Stimulated activated CD8-positive, alpha-beta memory T cell treated with anti-CD3 and anti-CD28 coated beads, Interleukin-7, amount 100 ng/mL, for 24 hours (primary cell): ENCODE measurements around the gene ITLN1.
"Not testable (repeated sequence)": the region's sequence is repeated elsewhere in the genome, so short reads cannot be mapped to it uniquely, and the experiment has no call there.

Experiments used
- DNase-seq: peaks from one replicate; pipeline ENCODE4 v3.0.0-alpha.2; 2020; ENCODE audit warnings: low read depth

Gene ITLN1

DNA sequence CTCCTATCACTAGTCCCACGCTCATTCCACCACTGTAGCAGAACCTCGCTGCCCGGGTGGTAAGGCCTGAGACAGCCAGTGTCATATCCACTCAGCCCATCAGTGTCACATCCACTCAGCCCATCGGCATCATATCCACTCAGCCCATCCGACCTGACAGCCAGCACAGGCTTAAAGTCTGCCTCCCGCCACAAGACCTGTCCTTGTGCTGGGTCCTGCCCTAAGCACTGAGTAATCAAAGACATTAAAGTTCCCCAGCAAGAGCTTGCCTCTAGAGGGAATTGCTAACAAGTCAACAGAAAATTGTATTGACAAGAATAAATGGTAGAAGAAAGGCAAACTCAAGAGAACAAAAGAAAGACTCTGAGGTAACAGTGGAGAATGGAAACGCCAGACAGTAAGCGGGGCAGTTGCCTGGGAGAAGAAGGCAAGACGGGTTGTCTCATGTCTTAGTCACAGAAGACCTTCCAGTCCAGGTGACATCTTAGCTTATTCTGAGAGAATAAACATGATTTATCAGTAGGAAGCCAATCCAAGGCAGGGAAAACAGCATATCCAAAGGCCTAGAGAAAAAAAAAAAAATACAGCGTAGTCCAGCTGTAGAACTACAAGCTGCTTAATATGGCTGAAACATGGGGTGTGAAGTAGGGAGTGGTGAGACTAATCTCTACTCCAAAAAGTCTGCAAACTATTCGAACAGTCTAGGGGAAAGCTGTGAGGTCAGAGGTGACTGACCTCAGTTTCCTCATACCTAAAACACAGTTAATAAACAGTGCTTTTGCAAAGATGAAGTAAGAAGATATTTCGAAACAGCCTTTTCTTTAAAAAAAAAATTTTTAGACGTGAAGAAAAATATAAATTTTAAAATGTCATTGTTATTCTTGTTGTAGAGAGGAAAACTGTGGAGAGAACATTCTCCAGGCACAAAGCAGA is 1.1 kb downstream of the ITLN1 start:
- no peak for DNase-seq

DNA sequence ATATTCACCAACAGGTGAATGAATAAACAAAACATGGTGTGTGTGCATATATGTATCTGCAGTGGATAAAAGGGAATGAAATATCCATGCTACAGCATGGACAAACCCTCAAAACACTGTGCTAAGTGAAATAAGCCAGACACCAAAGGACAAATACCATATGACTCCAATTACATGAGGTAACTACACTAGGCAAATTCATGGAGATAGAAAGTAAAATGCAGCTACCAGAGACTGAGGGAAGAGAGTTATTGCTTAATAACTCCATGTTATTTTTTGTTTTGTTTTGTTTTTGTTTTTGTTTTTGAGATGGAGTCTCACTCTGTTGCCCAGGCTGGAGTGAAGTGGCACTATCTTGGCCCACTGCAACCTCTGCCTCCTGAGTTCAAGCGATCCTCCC is 2.4 kb downstream of the ITLN1 start:
- DNase-seq, result no peak

DNA sequence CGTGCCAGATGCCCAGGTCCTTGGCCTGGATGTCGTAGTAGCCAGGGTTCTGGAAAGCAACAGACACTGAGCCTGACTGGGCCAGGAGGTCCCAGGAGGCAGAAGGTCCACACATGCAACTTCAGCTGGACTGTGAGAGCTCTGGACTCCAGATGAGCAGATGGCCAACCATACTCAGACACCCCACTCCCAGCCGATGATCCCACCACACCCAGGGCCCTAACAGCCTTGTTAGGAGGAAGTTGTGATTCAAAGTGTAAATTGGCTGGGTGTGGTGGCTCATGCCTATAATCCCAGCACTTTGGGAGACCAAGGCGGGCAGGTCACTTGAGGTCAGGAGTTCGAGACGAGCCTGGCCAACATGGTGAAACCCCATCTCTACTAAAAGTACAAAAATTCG is 3.7 kb downstream of the ITLN1 start:
- not testable (repeated sequence) for DNase-seq

- no peak for DNase-seq
Observed at GRCh38 chr1:160880216-160880615, 4.8 kb downstream of the ITLN1 start.

GRCh38 chr1:160879056-160879455 is 5.9 kb downstream of the ITLN1 start:
- no peak for DNase-seq

GRCh38 chr1:160877221-160877620 is 7.8 kb downstream of the ITLN1 start:
- no peak for DNase-seq

- no peak for DNase-seq
Observed at GRCh38 chr1:160876311-160876710, 8.7 kb downstream of the ITLN1 start.

DNA sequence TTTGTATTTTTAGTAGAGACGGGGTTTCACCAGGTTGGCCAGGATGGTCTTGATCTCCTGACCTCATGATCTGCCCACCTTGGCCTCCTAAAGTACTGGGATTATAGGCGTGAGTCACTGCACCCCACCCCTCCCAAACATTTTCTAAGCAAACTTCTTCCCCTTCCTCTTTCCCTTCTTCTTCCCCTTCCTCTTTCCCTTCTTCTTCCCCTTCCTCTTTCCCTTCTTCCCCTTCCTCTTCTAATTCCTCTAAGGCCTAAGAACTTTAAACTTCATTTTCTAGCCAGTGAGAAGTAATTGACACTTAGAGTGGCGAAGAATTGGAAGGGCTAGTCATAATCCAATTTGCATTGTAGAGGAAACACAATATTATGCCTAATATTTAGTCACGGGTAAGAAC is 9.4 kb downstream of the ITLN1 start:
- not testable (repeated sequence) for DNase-seq

- no peak for DNase-seq
Observed at GRCh38 chr1:160874935-160875334, 10.0 kb downstream of the ITLN1 start.

- no peak for DNase-seq
Observed at GRCh38 chr1:160868141-160868540, 16.8 kb downstream of the ITLN1 start.

DNA sequence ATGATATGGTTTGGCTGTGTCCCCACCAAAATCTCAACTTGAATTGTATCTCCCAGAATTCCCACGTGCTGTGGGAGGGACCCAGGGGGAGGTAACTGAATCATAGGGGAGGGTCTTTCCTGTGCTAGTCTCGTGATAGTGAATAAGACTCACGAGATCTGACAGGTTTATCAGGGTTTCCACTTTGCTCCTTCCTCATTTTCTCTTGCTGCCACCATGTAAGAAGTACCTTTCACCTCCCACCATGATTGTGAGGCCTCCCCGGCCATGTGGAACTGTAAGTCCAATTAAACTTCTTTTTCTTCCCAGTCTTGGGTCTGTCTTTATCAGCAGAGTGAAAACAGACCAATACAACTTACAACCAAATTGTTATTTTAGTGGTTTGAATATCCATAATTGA is 17.3 kb downstream of the ITLN1 start:
- DNase-seq, result not testable (repeated sequence)

DNA sequence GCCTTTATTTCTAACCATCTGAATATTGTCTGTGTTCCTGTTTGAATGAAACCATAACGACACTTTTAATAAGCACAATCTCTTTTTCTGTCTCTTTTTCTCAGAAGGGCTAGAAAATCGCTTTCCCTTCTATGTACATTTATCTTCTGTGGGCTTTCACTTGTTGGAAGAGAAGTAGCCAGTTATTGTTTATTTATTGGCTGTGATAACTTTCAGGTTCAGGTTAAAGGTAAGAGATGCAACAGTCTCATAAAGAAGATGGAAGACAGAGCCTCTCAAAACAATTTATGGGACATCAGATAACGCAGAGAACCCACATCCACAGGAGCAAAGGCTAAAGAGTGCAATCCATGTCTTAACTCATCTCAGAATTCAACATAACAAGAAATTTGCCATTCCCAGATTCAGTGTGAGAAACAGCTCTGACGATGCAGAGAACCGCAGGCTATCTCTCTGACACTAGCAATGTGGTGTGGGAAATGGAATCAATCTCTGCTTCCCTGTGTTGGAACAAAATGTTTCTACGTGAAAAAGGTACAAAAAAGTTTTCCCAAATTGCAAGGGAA is 18.2 kb downstream of the ITLN1 start:
- no peak for DNase-seq

GRCh38 chr1:160866001-160866694 is 18.8 kb downstream of the ITLN1 start:
- DNase-seq, result no peak

DNA sequence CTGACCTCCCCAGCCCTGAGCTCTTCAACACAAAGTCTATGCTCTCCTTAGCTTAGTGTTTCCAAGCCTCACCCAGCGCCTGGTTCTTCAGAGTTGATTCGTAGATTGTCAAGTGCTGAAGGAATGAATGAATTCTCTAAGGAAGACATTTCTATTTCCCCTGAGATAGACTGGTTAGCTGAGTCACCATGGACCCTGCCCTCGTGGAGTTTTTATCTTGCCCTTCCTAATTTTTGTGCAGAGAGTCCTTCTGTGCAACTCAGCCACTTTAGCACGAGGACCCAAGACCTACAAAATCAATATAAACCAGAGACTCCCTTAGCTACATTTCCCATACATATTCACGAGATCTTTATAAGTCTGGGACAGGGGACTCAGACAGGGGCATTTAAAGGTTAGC is 19.6 kb downstream of the ITLN1 start:
- DNase-seq, result no peak

GRCh38 chr1:160864173-160864572 is 20.8 kb downstream of the ITLN1 start:
- DNase-seq, result no peak

DNA sequence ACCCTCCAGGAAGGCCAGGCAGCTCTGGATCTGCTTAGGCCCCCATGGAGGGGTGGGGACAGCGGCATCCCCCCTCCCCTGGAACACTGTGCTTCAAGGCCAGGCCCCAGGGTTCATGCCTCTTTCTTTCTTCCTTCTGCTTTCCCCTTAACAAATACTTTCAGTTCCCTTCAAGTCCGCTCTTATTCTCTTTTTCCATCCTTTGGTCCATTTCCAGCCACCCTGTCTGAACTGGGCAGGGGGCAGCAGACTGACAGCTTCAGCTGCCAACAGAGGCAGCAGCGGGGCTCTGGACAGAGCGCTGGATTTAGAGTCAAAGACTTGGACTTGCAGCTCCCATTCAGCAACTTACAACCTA is 21.2 kb downstream of the ITLN1 start:
- no peak for DNase-seq

DNA sequence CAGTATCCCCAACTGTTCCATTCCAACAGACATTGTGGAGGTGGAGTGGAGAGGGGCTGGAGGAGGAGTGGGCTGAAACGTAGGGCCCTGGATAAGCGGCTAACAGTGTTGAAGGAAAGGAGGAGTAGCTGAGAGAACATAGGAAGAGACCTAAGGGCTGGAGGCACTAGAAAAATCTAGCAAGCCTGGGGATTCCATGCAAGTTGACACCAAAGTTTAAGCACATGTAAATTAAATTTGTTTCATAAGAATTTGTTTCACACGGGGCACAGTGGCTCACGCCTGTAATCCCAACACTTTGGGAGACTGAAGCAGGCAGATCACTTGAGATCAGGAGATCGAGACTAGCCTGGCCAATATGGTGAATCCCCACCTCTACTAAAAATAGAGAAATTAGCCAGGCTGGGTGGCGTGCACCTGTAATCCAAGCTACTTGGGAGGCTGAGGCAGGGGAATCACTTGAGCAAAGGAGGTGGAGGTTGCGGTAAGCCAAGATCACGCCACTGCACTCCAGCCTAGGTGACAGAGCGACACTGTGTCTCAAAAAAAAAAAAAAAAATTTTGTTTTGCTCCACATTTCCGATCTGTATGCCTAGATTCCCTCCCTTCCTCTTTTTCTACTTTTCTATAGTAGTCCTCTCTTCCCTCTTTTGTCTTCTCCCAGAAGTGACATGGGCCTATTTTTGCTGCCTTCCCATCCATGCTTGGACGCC is 21.8 kb downstream of the ITLN1 start:
- no peak for DNase-seq

DNA sequence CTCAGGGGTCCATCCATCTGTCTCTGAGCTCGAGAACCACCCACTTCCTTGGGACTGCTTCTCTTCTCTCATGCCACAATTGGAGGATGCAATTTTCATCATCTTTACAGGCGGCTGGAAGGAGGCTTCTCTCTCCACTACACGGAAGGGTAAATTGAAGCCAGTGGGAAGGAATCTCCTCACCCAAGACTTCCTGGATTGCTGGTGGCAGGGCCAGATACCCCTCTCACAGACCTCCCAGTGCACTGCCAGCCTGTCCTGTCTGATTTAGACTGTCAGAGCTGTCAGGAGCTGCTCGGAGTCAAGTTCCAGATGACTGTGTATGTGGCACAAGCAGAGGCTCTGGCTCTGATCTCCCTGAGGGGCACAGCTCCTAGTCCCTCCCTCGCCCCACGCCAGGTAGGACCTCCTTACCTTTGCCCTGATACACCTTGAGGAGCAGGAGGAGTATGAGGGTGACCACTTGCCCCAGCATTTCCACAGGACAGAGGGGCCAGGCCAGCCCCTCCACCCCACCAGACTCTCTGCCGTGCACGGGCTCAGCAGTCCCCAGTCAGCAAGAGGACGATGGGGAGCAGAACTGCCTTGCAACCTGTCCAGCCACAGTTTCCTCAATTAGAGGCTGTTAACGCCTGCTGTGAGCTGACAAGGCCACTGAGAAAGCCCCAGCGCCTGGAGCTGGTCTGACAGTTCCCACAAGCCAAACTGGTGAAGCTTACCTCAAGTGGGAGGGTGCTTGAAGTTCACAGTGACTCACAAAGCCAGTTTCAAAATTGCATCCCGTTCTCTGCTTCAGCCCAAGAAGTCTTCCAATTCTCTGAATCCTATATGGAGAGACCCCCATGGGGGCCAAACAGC is 22.5 kb downstream of the ITLN1 start, which contains the start of gene CD244:
TSS of gene CD244 (minus strand) at position 685 of the 858 bp plus-strand sequence. CDS start at position 475, 210 bp downstream.
- peak; percentile 37 for DNase-seq

GRCh38 chr1:160860840-160861505 is 24.0 kb downstream of the ITLN1 start:
- no peak for DNase-seq

DNA sequence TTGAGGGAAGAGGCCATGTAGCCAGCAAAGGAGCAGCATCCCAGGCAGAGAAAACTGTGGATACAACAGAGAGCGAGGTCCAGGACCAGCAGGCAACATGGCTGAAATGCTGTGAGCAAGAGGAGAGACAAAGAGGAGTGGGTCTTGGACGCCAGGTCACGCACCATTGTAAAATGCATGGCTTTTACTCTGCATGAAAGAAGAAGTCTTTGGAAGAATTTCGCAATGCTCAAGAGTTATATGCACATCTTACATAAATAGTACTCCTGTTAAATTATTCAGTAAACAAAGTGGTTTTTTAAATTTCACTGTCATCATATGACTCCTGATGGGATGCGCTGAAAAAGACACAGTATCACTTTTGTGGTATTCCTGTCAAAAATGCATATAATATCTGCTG is 25.8 kb downstream of the ITLN1 start:
- DNase-seq, result no peak

GRCh38 chr1:160858507-160858906 is 26.5 kb downstream of the ITLN1 start:
- no peak for DNase-seq
